WTC11 (cell line): ENCODE data around the gene ADAM12. TPM values are rescaled to one million over a fixed set of nuclear protein-coding genes. Genes with fewer than 3 reads are reported as not detected.

Experiments used
- ATAC-seq: fragments of 200-7000 bp; cut with Tn5 transposase; 2 replicates; pipeline ENCODE4 v1.10.0; 2021; ENCODE audit warnings: mild to moderate bottlenecking, moderate library complexity
- CTCF ChIA-PET: fragments of 300-600 bp; sonication (Branson Sonifier 250); formaldehyde crosslinking; loops from one replicate; lab custom pipeline; 2021; ENCODE audit warnings: antibody characterized with exemption; lab: Charles Lee
- POLR2A ChIA-PET: fragments of 350-600 bp; sonication (Branson Sonifier 250); formaldehyde crosslinking; loops from one replicate; lab custom pipeline; 2021; ENCODE audit warnings: antibody characterized with exemption; lab: Charles Lee
- DNase-seq: peaks from one replicate; pipeline ENCODE4 v3.0.0; 2021; ENCODE audit warnings: low spot score
- H3K27ac Mint-ChIP-seq: 2 replicates; pipeline ENCODE4 v1.8.0; 2021; ENCODE audit warnings: mixed read lengths
- H3K27me3 Mint-ChIP-seq: 2 replicates; pipeline ENCODE4 v1.8.0; 2021; ENCODE audit warnings: low read depth, mild to moderate bottlenecking, moderate library complexity, mixed read lengths
- H3K36me3 Mint-ChIP-seq: 2 replicates; pipeline ENCODE4 v1.8.0; 2021; ENCODE audit warnings: mixed read lengths
- H3K4me1 Mint-ChIP-seq: 2 replicates; pipeline ENCODE4 v1.8.0; 2022; ENCODE audit warnings: mixed read lengths
- H3K4me3 Mint-ChIP-seq: 2 replicates; pipeline ENCODE4 v1.8.0; 2021; ENCODE audit warnings: mild to moderate bottlenecking, moderate library complexity, mixed read lengths
- H3K9me3 Mint-ChIP-seq: 2 replicates; pipeline ENCODE4 v1.8.0; 2021; ENCODE audit warnings: mixed read lengths
- ARID4B ChIP-seq: sonication (generic); formaldehyde crosslinking; IDR thresholded peaks from 2 replicates; pipeline ENCODE4 v1.8.0; 2023; ENCODE audit warnings: missing genetic modification reagents, mild to moderate bottlenecking, borderline replicate concordance
- ATF6 ChIP-seq: sonication (generic); formaldehyde crosslinking; IDR thresholded peaks from 2 replicates; pipeline ENCODE4 v1.8.1; 2023; ENCODE audit warnings: mild to moderate bottlenecking, missing genetic modification reagents
- FOXK1 ChIP-seq: sonication (generic); formaldehyde crosslinking; IDR thresholded peaks from 2 replicates; pipeline ENCODE4 v1.8.0; 2022; ENCODE audit warnings: mild to moderate bottlenecking, moderate library complexity, missing genetic modification reagents
- GTF2I ChIP-seq: fragments of 250-450 bp; sonication (Bioruptor Pico); conservative IDR thresholded peaks from 2 replicates; pipeline ENCODE4 v1.4.0; 2021; ENCODE audit warnings: mild to moderate bottlenecking
- MLX ChIP-seq: sonication (generic); formaldehyde crosslinking; IDR thresholded peaks from 2 replicates; pipeline ENCODE4 v1.8.1; 2023; ENCODE audit warnings: mild to moderate bottlenecking, missing genetic modification reagents, moderate library complexity
- MXD4 ChIP-seq: fragments of 250-450 bp; sonication (Bioruptor Pico); IDR thresholded peaks from 2 replicates; pipeline ENCODE4 v1.8.0; 2021; ENCODE audit warnings: mild to moderate bottlenecking, moderate library complexity, borderline replicate concordance
- NFE2L1 ChIP-seq: sonication (generic); formaldehyde crosslinking; IDR thresholded peaks from 2 replicates; pipeline ENCODE4 v1.8.1; 2023; ENCODE audit warnings: missing genetic modification reagents
- NR2C2 ChIP-seq: sonication (generic); formaldehyde crosslinking; IDR thresholded peaks from 2 replicates; pipeline ENCODE4 v1.8.0; 2022; ENCODE audit warnings: mild to moderate bottlenecking, missing genetic modification reagents
- RORB ChIP-seq: fragments of 250-450 bp; sonication (Bioruptor Pico); IDR thresholded peaks from 2 replicates; pipeline ENCODE4 v1.9.0; 2021; ENCODE audit warnings: mild to moderate bottlenecking
- SMAD3 ChIP-seq: sonication (generic); formaldehyde crosslinking; IDR thresholded peaks from 2 replicates; pipeline ENCODE4 v1.8.0; 2022; ENCODE audit warnings: missing genetic modification reagents, mild to moderate bottlenecking, borderline replicate concordance
- SOX15 ChIP-seq: fragments of 250-450 bp; sonication (Bioruptor Pico); IDR thresholded peaks from 2 replicates; pipeline ENCODE4 v1.9.0; 2021; ENCODE audit warnings: mild to moderate bottlenecking
- SP1 ChIP-seq: sonication (generic); formaldehyde crosslinking; conservative IDR thresholded peaks from 2 replicates; pipeline ENCODE4 v1.8.1; 2022; ENCODE audit warnings: missing genetic modification reagents
- STAT6 ChIP-seq: sonication (generic); formaldehyde crosslinking; conservative IDR thresholded peaks from 2 replicates; pipeline ENCODE4 v1.8.1; 2023; ENCODE audit warnings: mild to moderate bottlenecking, low read depth, missing genetic modification reagents, moderate library complexity
- TCF7 ChIP-seq: sonication (generic); formaldehyde crosslinking; IDR thresholded peaks from 2 replicates; pipeline ENCODE4 v1.8.0; 2022; ENCODE audit warnings: mild to moderate bottlenecking, low read depth, missing genetic modification reagents, moderate library complexity
- TP53 ChIP-seq: sonication (generic); formaldehyde crosslinking; IDR thresholded peaks from 2 replicates; pipeline ENCODE4 v1.8.1; 2023; ENCODE audit warnings: mild to moderate bottlenecking, missing genetic modification reagents
- ZNF232 ChIP-seq: sonication (generic); formaldehyde crosslinking; IDR thresholded peaks from 2 replicates; pipeline ENCODE4 v1.8.0; 2022; ENCODE audit warnings: mild to moderate bottlenecking, missing genetic modification reagents
- ZNF317 ChIP-seq: sonication (generic); formaldehyde crosslinking; IDR thresholded peaks from 2 replicates; pipeline ENCODE4 v1.8.1; 2023; ENCODE audit warnings: low read depth, mild to moderate bottlenecking, moderate library complexity, missing genetic modification reagents, borderline replicate concordance
- total RNA-seq: library from RNA; stranded (reverse); gene quantifications from 3 replicates; pipeline ENCODE4 v1.2.3, GENCODE V29; 2021

Gene ADAM12
- total RNA-seq, 1 experiment from 2014 or later, result 0.22 TPM

- TF ChIP-seq STAT6, result no peak
- no peak for TF ChIP-seq ATF6
- TF ChIP-seq ZNF232 (CRISPR knock-in tag), result no peak
- no peak for TF ChIP-seq MXD4 (CRISPR knock-in tag)
- TF ChIP-seq GTF2I (CRISPR knock-in tag), result no peak
Measured at GRCh38 chr10:126373147-126373546, 15.1 kb downstream of the ADAM12 start (continued).

- Mint-ChIP-seq H3K9me3 (peaks cover 35% of the 10 kb centered on the region), H3K4me1 (peaks cover 3% of the 10 kb centered on the region; the same call in 1 of the 2 replicates), H3K36me3 (peaks cover 12% of the 10 kb centered on the region), H3K27ac (no peak overlapping the region), H3K4me3 (no peak overlapping the region), H3K27me3 (no peaks in the 10 kb centered on the region)
- ATAC-seq, result no peak
- ChIA-PET POLR2A (no interaction called here), CTCF (interaction anchor here (0.9 kb wide), 1 partner anchor 132 kb away, joined by 3 read pairs; no protein-coding TSS in a partner anchor)
- no peak for DNase-seq
- TF ChIP-seq FOXK1 (CRISPR knock-in tag) (no peak), NR2C2 (no peak), RORB (CRISPR knock-in tag) (no peak), TP53 (CRISPR knock-in tag) (no peak), SOX15 (CRISPR knock-in tag) (no peak), TCF7 (CRISPR knock-in tag) (no peak), MLX (no peak), ARID4B (CRISPR knock-in tag) (no peak), ZNF317 (CRISPR knock-in tag) (no peak), SP1 (CRISPR knock-in tag) (no peak), NFE2L1 (CRISPR knock-in tag) (no peak), SMAD3 (CRISPR knock-in tag) (no peak), MXD4 (CRISPR knock-in tag) (no peak)
Measured at GRCh38 chr10:126372396-126372795, 15.9 kb downstream of the ADAM12 start.
